HG03469 (cell line): Measurements from ENCODE around the gene FNBP1L.
"Not testable (repeated sequence)": the region's sequence is repeated elsewhere in the genome, so short reads cannot be mapped to it uniquely, and the experiment has no call there.

Experiments
- ATAC-seq: cut with Tn5 transposase; IDR thresholded peaks from one replicate; pipeline ENCODE4 v1.9.1; 2021; ENCODE audit warnings: mild to moderate bottlenecking, moderate library complexity, moderate number of reproducible peaks; ENCODE audit not compliant: unreplicated experiment

The FNBP1L gene

GRCh38 chr1:93442741-93443140 is 5.2 kb upstream of the FNBP1L start:
- no peak for ATAC-seq

- no peak for ATAC-seq
Observed at GRCh38 chr1:93443454-93443853, 4.5 kb upstream of the FNBP1L start.

- ATAC-seq: no peak
Observed at GRCh38 chr1:93446837-93447451, 974 bp upstream of the FNBP1L start.

GRCh38 chr1:93448292-93448982 is 519 bp downstream of the FNBP1L start:
- no peak for ATAC-seq

- ATAC-seq: no peak
Observed at GRCh38 chr1:93448983-93449804, 1.3 kb downstream of the FNBP1L start.

- ATAC-seq: no peak
Observed at GRCh38 chr1:93450321-93450720, 2.4 kb downstream of the FNBP1L start.

- ATAC-seq: no peak
Observed at GRCh38 chr1:93453911-93454310, 6.0 kb downstream of the FNBP1L start.

- ATAC-seq: no peak
Observed at GRCh38 chr1:93459126-93459525, 11.2 kb downstream of the FNBP1L start.

- ATAC-seq: no peak
Observed at GRCh38 chr1:93461236-93461635, 13.3 kb downstream of the FNBP1L start.

- no peak for ATAC-seq
Observed at GRCh38 chr1:93463960-93464359, 16.0 kb downstream of the FNBP1L start.

GRCh38 chr1:93465371-93466082 is 17.6 kb downstream of the FNBP1L start:
- not testable (repeated sequence) for ATAC-seq

GRCh38 chr1:93467606-93468005 is 19.7 kb downstream of the FNBP1L start:
- no peak for ATAC-seq

GRCh38 chr1:93468662-93469061 is 20.7 kb downstream of the FNBP1L start:
- ATAC-seq: no peak

- not testable (repeated sequence) for ATAC-seq
Observed at GRCh38 chr1:93469223-93469622, 21.3 kb downstream of the FNBP1L start.

- no peak for ATAC-seq
Observed at GRCh38 chr1:93471284-93471683, 23.4 kb downstream of the FNBP1L start.

GRCh38 chr1:93471911-93472310 is 24.0 kb downstream of the FNBP1L start:
- ATAC-seq: no peak

GRCh38 chr1:93474321-93474720 is 26.4 kb downstream of the FNBP1L start:
- ATAC-seq: no peak

- no peak for ATAC-seq
Observed at GRCh38 chr1:93475681-93476080, 27.8 kb downstream of the FNBP1L start.

- not testable (repeated sequence) for ATAC-seq
Observed at GRCh38 chr1:93479133-93479745, 31.3 kb downstream of the FNBP1L start.

GRCh38 chr1:93481899-93482298 is 34.0 kb downstream of the FNBP1L start:
- ATAC-seq: not testable (repeated sequence)

- no peak for ATAC-seq
Observed at GRCh38 chr1:93483200-93483599, 35.3 kb downstream of the FNBP1L start.
